IPS DF 4.7 (cell line): ENCODE data around the gene C6orf62.
"Not testable (repeated sequence)": the region's sequence is repeated elsewhere in the genome, so short reads cannot be mapped to it uniquely, and the experiment has no call there.

ENCODE experiments used
- DNase-seq: peaks from one replicate; pipeline ENCODE4 v3.0.0-alpha.2; 2013; ENCODE audit warnings: low spot score; ENCODE audit errors: extremely low read depth

C6orf62 gene

DNA sequence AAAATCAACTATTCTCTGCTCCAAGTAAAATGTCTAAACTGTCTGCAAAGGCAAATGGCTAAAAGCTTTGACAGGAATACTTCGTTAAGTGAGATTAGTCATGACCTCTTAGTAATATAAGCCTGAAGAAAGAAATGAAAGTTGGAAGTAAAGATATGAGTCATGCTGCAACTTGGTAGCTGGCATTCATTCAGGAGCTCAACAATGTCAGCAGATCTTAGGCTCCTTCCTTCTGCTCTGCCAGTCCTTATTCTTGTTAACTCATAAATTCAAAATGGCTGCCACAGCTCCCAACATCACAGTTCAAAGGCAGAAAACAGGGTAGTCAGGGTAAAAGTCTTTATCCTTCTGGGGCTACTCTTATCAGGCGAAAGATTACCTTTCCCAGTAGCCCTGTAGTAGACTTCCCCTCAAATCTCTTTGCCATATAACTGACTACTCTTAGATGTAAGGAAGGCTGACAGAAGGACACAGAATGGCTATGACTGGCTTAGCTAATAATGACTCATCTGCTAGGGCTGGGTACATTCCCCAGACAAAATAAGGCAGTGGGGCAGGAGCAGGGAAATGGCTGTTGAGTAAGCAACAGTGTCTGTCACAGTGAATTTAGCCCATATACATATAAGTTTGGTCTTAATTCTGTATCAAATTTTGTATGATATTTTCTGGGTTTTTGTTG is 24.4 kb upstream of the C6orf62 start:
- no peak for DNase-seq

- DNase-seq, result no peak
Measured at GRCh38 chr6:24742216-24742738, 23.3 kb upstream of the C6orf62 start.

- no peak for DNase-seq
Measured at GRCh38 chr6:24740861-24741260, 21.9 kb upstream of the C6orf62 start.

DNA sequence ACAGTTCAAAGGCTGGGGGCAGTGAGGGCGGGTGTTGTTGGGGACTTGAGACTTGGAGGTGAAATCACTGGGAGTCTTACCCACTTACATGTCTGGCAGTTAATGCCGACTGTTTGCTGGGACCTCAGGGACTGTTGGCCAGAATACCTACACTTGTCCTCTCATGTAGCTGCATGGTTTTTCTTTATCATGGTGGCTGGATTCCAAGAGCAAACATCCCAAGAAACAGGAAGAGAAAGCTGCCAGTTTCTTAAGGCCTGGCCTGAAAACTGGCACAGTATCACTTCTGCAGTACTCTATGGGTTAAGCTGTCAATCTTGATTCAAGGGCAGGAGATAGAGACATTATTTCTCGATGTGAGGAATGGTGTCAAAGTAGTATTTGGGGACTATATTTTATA is 19.8 kb upstream of the C6orf62 start:
- no peak for DNase-seq

GRCh38 chr6:24734710-24735109 is 15.8 kb upstream of the C6orf62 start:
- DNase-seq, result not testable (repeated sequence)

DNA sequence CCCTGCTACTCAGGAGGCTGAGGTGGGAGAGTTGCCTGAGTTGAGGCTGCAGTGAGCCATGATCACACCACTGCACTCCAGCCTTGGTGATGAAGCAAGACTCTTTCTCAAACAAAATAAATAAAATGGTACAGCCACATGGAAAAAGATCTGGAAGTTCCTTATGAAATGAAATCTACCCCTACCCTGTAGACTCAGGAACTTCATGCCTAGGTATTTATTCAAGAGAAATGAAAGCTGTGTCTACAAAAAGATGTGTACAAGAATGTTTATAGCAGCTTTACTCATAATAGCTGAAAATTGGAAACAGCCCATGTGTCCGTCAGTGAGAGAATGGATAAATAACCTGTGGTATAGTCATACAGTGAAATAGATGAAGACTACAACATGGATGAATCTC is 15.2 kb upstream of the C6orf62 start:
- DNase-seq, result no peak

- DNase-seq, result not testable (repeated sequence)
Measured at GRCh38 chr6:24731456-24732134, 12.6 kb upstream of the C6orf62 start.

- not testable (repeated sequence) for DNase-seq
Measured at GRCh38 chr6:24730653-24731052, 11.7 kb upstream of the C6orf62 start.

- DNase-seq, result no peak
Measured at GRCh38 chr6:24723270-24723669, 4.3 kb upstream of the C6orf62 start.

- DNase-seq, result no peak
Measured at GRCh38 chr6:24721461-24722215, 2.7 kb upstream of the C6orf62 start.

DNA sequence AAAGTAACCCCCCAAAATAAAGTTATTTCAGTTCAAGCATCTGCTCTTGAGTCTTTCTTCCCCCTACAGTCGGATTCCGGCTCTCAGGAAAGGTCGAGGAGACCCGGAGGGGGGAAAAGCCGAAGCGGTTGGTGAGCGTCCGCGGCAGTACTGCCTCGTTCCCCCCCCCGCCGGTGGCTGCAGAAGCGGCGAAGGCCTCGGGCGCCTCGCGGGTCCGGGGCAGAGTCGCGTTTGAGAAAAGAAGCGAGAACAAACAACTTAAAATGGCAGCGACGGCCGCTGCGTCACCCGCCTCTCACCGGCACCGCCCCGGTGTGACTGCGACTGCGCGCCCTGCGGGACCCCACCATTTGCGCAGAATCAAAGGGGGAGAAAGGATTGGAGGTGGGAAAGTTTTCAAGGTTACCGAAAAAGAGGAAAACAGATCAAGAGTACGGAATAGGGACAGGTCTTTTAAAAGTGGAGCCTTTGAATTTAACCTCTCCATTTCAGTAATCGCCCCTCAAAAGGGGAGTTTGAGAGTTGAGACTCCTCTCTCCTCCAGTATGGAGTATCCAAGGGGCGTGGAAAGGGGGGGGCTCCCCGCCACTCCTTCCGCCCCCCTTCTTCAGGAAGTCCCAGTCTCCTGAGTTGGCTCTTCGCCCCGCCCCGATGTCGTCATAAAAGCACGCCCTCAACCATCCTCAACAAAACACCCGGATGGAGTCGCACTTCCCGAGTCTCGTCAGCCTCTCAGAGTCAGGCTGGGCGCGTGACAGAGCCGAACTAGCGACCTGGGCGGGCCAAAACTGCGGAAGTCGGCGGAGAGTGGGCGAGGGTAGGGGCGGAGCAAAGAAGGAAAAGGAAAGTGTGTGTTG is 1.9 kb upstream of the C6orf62 start:
- DNase-seq, result peak; percentile 96

DNA sequence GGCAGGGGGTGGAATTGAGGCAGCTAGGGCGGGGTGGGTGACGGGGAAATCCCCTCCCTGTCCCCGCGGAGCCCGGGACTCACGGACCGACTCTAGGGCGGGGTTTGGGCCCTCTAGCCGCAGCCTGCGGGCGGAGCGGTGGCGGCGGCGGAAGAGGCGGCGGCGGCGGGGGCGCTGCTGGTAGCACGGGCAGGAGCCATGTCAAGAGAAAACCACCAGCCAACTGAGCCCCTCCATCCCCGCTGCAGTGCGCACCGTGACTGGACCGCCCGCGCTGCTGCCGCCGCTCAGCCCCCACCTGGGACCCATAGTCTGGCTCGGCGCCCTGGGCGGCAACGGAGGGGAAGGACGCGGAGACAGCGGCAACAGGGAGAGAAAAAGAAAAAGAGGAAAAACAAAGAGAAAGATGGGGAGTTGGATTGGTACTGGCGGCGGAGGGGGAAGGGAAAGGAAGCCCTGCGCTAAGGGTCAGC is 1.2 kb upstream of the C6orf62 start:
- DNase-seq, result no peak

- no peak for DNase-seq
Measured at GRCh38 chr6:24718449-24719124, 367 bp downstream of the C6orf62 start.

DNA sequence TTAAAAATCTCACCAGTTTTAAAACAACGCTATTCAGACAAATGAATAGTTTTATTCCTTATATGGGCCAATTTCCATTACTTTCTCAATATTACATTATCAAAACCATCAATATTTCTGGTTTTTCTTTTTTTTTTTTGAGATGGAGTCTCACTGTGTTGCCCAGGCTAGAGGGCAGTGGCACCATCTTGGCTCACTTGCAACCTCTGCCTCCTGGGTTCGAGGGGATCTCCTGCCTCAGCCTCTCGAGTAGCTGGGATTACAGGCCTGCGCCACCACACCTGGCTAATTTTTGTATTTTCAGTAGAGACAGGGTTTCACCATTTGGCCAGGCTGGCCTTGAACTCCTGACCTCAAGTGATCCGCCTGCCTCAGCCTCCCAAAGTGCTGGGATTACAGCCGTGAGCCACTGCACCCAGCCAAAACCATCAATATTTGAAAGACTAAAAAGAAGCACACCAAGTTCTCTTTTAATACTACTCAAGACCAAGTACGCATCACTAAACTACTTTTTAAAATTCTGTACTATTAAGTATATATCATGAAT is 2.3 kb downstream of the C6orf62 start:
- DNase-seq, result not testable (repeated sequence)

- no peak for DNase-seq
Measured at GRCh38 chr6:24710519-24711303, 8.2 kb downstream of the C6orf62 start.

- no peak for DNase-seq
Measured at GRCh38 chr6:24709014-24709711, 9.8 kb downstream of the C6orf62 start.

- no peak for DNase-seq
Measured at GRCh38 chr6:24708612-24709011, 10.3 kb downstream of the C6orf62 start.

- DNase-seq, result no peak
Measured at GRCh38 chr6:24704468-24704867, 14.5 kb downstream of the C6orf62 start.
